B cell (primary cell): ENCODE data around the gene S100A3.

Source experiments
- CTCF ChIP-seq: fragments of 200-600 bp; IDR thresholded peaks from one replicate; pipeline ENCODE4 v1.8.0; 2022; ENCODE audit warnings: antibody characterized with exemption, mild to moderate bottlenecking
- EZH2 ChIP-seq: IDR thresholded peaks from 2 replicates; pipeline ENCODE4 v1.6.1; 2012; ENCODE audit warnings: borderline replicate concordance, low read depth, mild to moderate bottlenecking, moderate library complexity, low read length; ENCODE audit not compliant: insufficient read depth, poor library complexity, severe bottlenecking

- TF ChIP-seq CTCF = no peak
- no peak for TF ChIP-seq EZH2
Observed at GRCh38 chr1:153532181-153532580, 16.9 kb downstream of the S100A3 start.
